Fibroblast of skin of left biceps (primary cell): ENCODE data around the gene CABLES2.

ENCODE experiments used
- DNase-seq, 2 experiments: peaks; one replicate each; pipeline ENCODE4 v3.0.0-alpha.2; 2013; ENCODE audit warnings: low read depth in 2 of 2

CABLES2 gene

GRCh38 chr20:62350629-62351422, 56.3 kb downstream of the CABLES2 start:
- DNase-seq = no peak

- no peak for DNase-seq
These were observed 56.9 kb downstream of the CABLES2 start for GRCh38 chr20:62350098-62350628.

- DNase-seq = no peak
These were observed 57.5 kb downstream of the CABLES2 start for GRCh38 chr20:62349556-62350097.

GRCh38 chr20:62348604-62349003, 58.5 kb downstream of the CABLES2 start:
- no peak for DNase-seq

- DNase-seq = no peak
These were observed 59.6 kb downstream of the CABLES2 start for GRCh38 chr20:62347445-62347844.

DNA sequence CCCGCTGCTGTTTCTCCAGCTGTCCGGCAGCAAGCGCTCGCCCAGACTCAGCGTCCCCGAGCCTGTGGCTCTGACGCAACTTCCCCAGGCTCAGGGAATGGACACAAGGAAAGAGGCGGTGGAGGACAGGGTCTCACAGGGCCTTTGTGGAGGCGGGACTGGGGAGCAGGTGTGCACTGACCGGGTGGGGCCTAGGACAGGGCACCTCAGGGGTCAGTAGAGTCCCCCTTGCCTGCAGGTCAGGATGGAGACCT, 60.0 kb downstream of the CABLES2 start:
- no peak for DNase-seq

- DNase-seq = no peak
These were observed 60.5 kb downstream of the CABLES2 start for GRCh38 chr20:62346398-62347150.

DNA sequence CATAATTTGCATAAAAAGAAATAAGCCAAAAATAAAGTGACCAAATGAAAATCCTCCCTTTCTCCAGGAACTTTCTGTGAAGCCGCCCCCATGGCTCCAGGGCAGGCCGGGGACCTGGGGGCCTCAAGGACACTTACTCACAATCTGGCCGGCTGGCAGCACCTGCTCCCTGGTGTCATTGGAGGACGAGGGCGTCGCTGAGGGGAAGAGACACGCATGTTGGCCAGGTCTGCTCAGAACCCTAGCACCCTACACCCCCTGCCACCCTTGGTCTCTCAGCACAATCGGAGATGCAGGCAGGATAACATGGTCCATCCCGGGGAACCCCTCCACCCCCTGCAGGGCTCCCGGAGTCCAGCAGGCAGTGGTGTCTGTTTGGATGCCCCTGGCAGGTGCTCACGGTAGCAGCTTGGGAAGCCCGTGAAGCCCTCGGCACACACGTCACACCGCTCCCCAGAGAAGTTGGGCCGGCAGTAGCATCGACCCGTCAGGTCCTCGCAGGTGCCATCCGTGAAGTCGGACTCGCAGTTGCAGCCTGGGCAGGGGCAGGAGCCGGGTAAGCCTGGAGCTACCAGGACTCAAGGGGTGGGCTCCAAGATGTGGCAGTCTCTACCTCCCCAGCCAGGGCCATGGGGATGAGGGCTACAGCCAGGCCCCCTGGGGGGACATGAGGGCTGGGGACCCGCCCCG, 61.3 kb downstream of the CABLES2 start:
- no peak for DNase-seq

DNA sequence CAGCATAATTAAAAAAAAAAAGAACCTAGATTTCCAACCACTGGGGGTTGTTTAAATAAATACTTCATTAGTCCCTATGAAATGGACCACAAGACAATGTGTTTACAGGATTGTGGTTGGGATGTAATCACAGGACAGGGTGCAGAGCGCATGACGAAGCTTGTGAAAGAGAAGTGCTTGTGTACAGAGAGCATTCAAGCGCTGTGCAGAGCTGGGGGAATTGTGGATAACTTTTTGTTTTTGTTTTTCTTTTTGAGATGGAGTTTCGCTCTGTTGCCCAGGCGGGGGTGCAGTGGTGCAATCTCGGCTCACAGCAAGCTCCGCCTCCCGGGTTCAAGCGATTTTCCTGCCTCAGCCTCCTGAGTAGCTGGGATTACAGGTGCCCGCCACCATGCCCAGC, 62.3 kb downstream of the CABLES2 start:
- no peak for DNase-seq

DNA sequence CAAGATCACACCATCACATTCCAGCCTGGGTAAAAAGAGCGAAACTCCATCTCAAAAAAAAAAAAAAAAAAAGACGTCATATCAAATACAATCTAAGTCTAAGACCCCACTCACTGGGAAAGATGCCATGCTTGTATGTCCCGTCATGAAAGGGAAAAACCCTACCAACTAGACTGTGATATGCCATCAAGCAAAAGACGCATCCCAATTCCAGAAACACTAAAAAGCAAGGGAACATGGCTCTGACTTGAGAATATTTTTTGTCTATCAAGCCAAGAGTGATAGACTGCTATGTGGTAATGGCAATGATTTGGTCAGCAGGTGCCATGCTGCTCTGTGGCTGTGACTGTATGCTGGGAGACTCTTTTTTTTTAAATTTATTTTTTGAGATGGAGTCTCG, 63.0 kb downstream of the CABLES2 start:
- DNase-seq = no peak

GRCh38 chr20:62342910-62343309, 64.2 kb downstream of the CABLES2 start:
- no peak for DNase-seq

DNA sequence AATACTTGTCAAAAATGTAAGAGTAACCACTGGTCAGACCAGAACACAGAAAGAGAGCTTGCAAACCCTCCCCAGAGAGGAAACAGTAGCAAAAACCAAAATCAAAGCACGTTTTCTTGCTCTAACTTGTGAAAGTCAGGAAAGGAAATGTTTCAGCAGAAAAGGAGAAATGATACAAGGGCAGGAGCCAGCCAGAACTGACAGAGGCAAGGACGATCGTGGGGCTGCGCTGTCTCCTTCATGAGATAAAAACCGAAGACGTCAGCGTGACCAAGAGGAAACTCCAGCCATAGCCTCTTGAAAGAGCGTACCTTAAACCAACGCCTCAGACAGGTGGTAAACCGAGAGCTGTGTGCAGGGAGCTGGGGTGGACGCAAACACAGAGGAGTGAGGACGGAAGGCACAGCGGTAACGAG, 67.4 kb downstream of the CABLES2 start:
- DNase-seq = no peak
